Neuronal stem cell (in vitro differentiated cells): ENCODE measurements around the gene PAEP.

Experiments used
- DNase-seq: peaks from one replicate; pipeline ENCODE4 v3.0.0-alpha.2; 2013; ENCODE audit warnings: low spot score
- H2AFZ ChIP-seq: one replicate; pipeline ENCODE4 v1.6.1; 2013; ENCODE audit warnings: mild to moderate bottlenecking, low read length, inconsistent platforms
- H2AK5ac ChIP-seq: 2 replicates; pipeline ENCODE4 v1.6.1; 2013; ENCODE audit warnings: low read depth, mild to moderate bottlenecking, inconsistent platforms, low read length, moderate library complexity, mixed read lengths
- H2BK120ac ChIP-seq: 2 replicates; pipeline ENCODE4 v1.6.1; 2013; ENCODE audit warnings: low read depth, mild to moderate bottlenecking, inconsistent platforms, low read length, moderate library complexity, mixed read lengths
- H2BK12ac ChIP-seq: one replicate; pipeline ENCODE4 v1.6.1; 2013; ENCODE audit warnings: low read length, inconsistent platforms
- H2BK15ac ChIP-seq: 2 replicates; pipeline ENCODE4 v1.6.1; 2013; ENCODE audit warnings: mild to moderate bottlenecking, low read length, inconsistent platforms, mixed read lengths
- H2BK5ac ChIP-seq: one replicate; pipeline ENCODE4 v1.6.1; 2013; ENCODE audit warnings: inconsistent platforms, mild to moderate bottlenecking, low read length, moderate library complexity
- H3K14ac ChIP-seq: one replicate; pipeline ENCODE4 v1.6.1; 2013; ENCODE audit warnings: low read length, inconsistent platforms
- H3K18ac ChIP-seq: 2 replicates; pipeline ENCODE4 v1.6.1; 2013; ENCODE audit warnings: low read length, inconsistent platforms
- H3K23ac ChIP-seq: 2 replicates; pipeline ENCODE4 v1.6.1; 2013; ENCODE audit warnings: low read depth, mild to moderate bottlenecking, mixed read lengths, low read length, inconsistent platforms; ENCODE audit not compliant: poor library complexity
- H3K27ac ChIP-seq: replicated peaks from 3 replicates; pipeline ENCODE4 v1.5.1; 2013; ENCODE audit warnings: low read length, inconsistent platforms
- H3K27me3 ChIP-seq, 3 experiments: 2 replicates each; pipeline ENCODE4 v1.6.1; 2013; ENCODE audit warnings: low read length in 3 of 3, mild to moderate bottlenecking in 2 of 3, inconsistent platforms in 1 of 3, low read depth in 1 of 3, mixed read lengths in 1 of 3, moderate library complexity in 1 of 3; ENCODE audit not compliant: control insufficient read depth in 3 of 3, insufficient read depth in 3 of 3
- H3K36me3 ChIP-seq, 2 donors: replicated peaks in 1 of 2; 2 replicates each; pipeline ENCODE4 v1.6.1; 2013; ENCODE audit warnings: low read length in 2 of 2; ENCODE audit not compliant: control insufficient read depth in 2 of 2, insufficient read depth in 2 of 2
- H3K4ac ChIP-seq: 2 replicates; pipeline ENCODE4 v1.6.1; 2013; ENCODE audit warnings: inconsistent platforms, mild to moderate bottlenecking, low read length, moderate library complexity
- H3K4me1 ChIP-seq, 2 donors: 1 replicate in 1 of 2; 2 replicates in 1 of 2; pipeline ENCODE4 v1.6.1; 2013; ENCODE audit warnings: low read length in 2 of 2, low read depth in 1 of 2; ENCODE audit not compliant: control insufficient read depth in 2 of 2, insufficient read depth in 1 of 2
- H3K4me2 ChIP-seq: one replicate; pipeline ENCODE4 v1.6.1; 2013; ENCODE audit warnings: mild to moderate bottlenecking, low read length, inconsistent platforms; ENCODE audit not compliant: insufficient read depth, poor library complexity, severe bottlenecking
- H3K4me3 ChIP-seq, 2 donors: 2 replicates each; pipeline ENCODE4 v1.5.1; 2013; ENCODE audit warnings: low read length in 2 of 2, mild to moderate bottlenecking in 2 of 2, inconsistent platforms in 1 of 2, moderate library complexity in 1 of 2
- H3K79me1 ChIP-seq: one replicate; pipeline ENCODE4 v1.6.1; 2013; ENCODE audit warnings: low read depth, mild to moderate bottlenecking, inconsistent platforms, low read length, moderate library complexity
- H3K9ac ChIP-seq: one replicate; pipeline ENCODE4 v1.6.1; 2013; ENCODE audit warnings: mild to moderate bottlenecking, low read depth, low read length, inconsistent platforms; ENCODE audit not compliant: poor library complexity
- H3K9me3 ChIP-seq, 2 donors: replicated peaks in 1 of 2; 2 replicates each; pipeline versions ENCODE3 to v1.6.1; 2013; ENCODE audit warnings: low read length in 2 of 2, mild to moderate bottlenecking in 2 of 2, inconsistent platforms in 1 of 2, low read depth in 1 of 2, mixed read lengths in 1 of 2, moderate library complexity in 1 of 2; ENCODE audit not compliant: control insufficient read depth in 2 of 2, insufficient read depth in 1 of 2
- H4K8ac ChIP-seq: one replicate; pipeline ENCODE4 v1.6.1; 2013; ENCODE audit warnings: low read depth, mild to moderate bottlenecking, inconsistent platforms, low read length, moderate library complexity
- H4K91ac ChIP-seq: one replicate; pipeline ENCODE4 v1.6.1; 2013; ENCODE audit warnings: low read length, low read depth, mild to moderate bottlenecking, inconsistent platforms; ENCODE audit not compliant: poor library complexity
- WGBS, 2 donors: extraction: QIAGEN DNeasy Blood & Tissue Kit; methylation state at CpG; one replicate each; pipeline ENCODE4 v1.1.7; 2013; ENCODE audit warnings: missing lambda C conversion rate in 2 of 2, mixed read lengths in 1 of 2; ENCODE audit not compliant: insufficient read length in 2 of 2, insufficient replicate concordance in 1 of 2; ENCODE audit errors: extremely low coverage in 2 of 2; 5-methylcytosine and 5-hydroxymethylcytosine counted together

PAEP gene

GRCh38 chr9:135605238-135605781, 43.8 kb downstream of the PAEP start:
- no peak overlapping the region for H2BK120ac ChIP-seq
- peaks cover 0 to 8% (median 0%) of the 10 kb centered on the region in 3 experiments for H3K27me3 ChIP-seq
- no peak for DNase-seq
- no CpG with 5 or more reads among the region's 14 CpGs for WGBS, 2 donors
- peaks cover 0 to 2% of the 10 kb centered on the region in 2 donors for H3K9me3 ChIP-seq
- no peaks in the 10 kb centered on the region for H3K79me1 ChIP-seq
- no peaks in the 10 kb centered on the region for H3K36me3 ChIP-seq
- no peak overlapping the region for H2BK5ac ChIP-seq
- peak overlapping the region; percentile 84 for H3K14ac ChIP-seq
- no peak overlapping the region for H3K4me2 ChIP-seq
- H2AK5ac ChIP-seq = peak overlapping the region; percentile 60
- H3K27ac ChIP-seq = no peak overlapping the region
- H3K4me3 ChIP-seq = no peak overlapping the region
- no peak overlapping the region for H4K91ac ChIP-seq
- H3K4me1 ChIP-seq = no peaks in the 10 kb centered on the region
- H2BK15ac ChIP-seq = peak overlapping the region; percentile 39
- H3K23ac ChIP-seq = no peak overlapping the region
- H3K18ac ChIP-seq = peak overlapping the region; percentile 44
- no peak overlapping the region for H4K8ac ChIP-seq
- H2BK12ac ChIP-seq = peak overlapping the region; percentile 89
- H3K4ac ChIP-seq = no peak overlapping the region
- no peak overlapping the region for H2AFZ ChIP-seq
- no peak overlapping the region for H3K9ac ChIP-seq

GRCh38 chr9:135606885-135607259, 45.3 kb downstream of the PAEP start:
- H2BK12ac ChIP-seq = peak overlapping the region; percentile 41
- WGBS, 2 donors = no CpG with 5 or more reads among the region's 11 CpGs

GRCh38 chr9:135607401-135608293, 46.1 kb downstream of the PAEP start:
- no peak overlapping the region for H3K14ac ChIP-seq
- H3K79me1 ChIP-seq = peaks cover 3% of the 10 kb centered on the region
- H3K23ac ChIP-seq = peak overlapping the region; percentile 3
- H4K91ac ChIP-seq = no peak overlapping the region
- no peak overlapping the region for H2BK5ac ChIP-seq
- H4K8ac ChIP-seq = no peak overlapping the region
- DNase-seq = no peak
- peak overlapping the region; percentile 21 for H3K9ac ChIP-seq
- H3K9me3 ChIP-seq = peaks cover 0 to 10% of the 10 kb centered on the region in 2 donors
- H3K27ac ChIP-seq = no peak overlapping the region
- no peak overlapping the region for H2AFZ ChIP-seq
- no peak overlapping the region for H3K4me3 ChIP-seq
- H2AK5ac ChIP-seq = no peak overlapping the region
- H3K18ac ChIP-seq = no peak overlapping the region
- no peaks in the 10 kb centered on the region for H3K36me3 ChIP-seq
- H3K4me1 ChIP-seq = no peaks in the 10 kb centered on the region
- H2BK15ac ChIP-seq = no peak overlapping the region
- WGBS, 2 donors = no CpG with 5 or more reads among the region's 25 CpGs
- peaks cover 0 to 8% (median 0%) of the 10 kb centered on the region in 3 experiments for H3K27me3 ChIP-seq
- no peak overlapping the region for H2BK120ac ChIP-seq
- H3K4me2 ChIP-seq = no peak overlapping the region
- H2BK12ac ChIP-seq = peak overlapping the region; percentile 22
- H3K4ac ChIP-seq = no peak overlapping the region

More at GRCh38 chr9:135606885-135607259, 45.3 kb downstream of the PAEP start:
- peaks cover 0 to 11% of the 10 kb centered on the region in 2 donors for H3K9me3 ChIP-seq
- H3K4me2 ChIP-seq = no peak overlapping the region
- H4K8ac ChIP-seq = no peak overlapping the region
- no peak for DNase-seq
- peak overlapping the region; percentile 21 for H3K14ac ChIP-seq
- peaks cover 0 to 8% (median 0%) of the 10 kb centered on the region in 3 experiments for H3K27me3 ChIP-seq
- H2AK5ac ChIP-seq = peak overlapping the region; percentile 63
- peak overlapping the region; percentile 48 for H3K18ac ChIP-seq
- H3K23ac ChIP-seq = no peak overlapping the region
- no peak overlapping the region for H2BK5ac ChIP-seq
- no peak overlapping the region for H2AFZ ChIP-seq
- no peak overlapping the region for H2BK15ac ChIP-seq
- no peak overlapping the region for H3K4ac ChIP-seq
- no peak overlapping the region for H3K27ac ChIP-seq
- H3K36me3 ChIP-seq = no peaks in the 10 kb centered on the region
- no peak overlapping the region for H4K91ac ChIP-seq
- no peak overlapping the region for H3K9ac ChIP-seq
- H3K4me3 ChIP-seq = no peak overlapping the region
- peaks cover 3% of the 10 kb centered on the region for H3K79me1 ChIP-seq
- H3K4me1 ChIP-seq = no peaks in the 10 kb centered on the region
- H2BK120ac ChIP-seq = no peak overlapping the region
